Colonic mucosa (tissue), 4 donors: ENCODE results near the gene PNMA6F. TPM values are rescaled to one million over a fixed set of nuclear protein-coding genes. Genes with fewer than 3 reads are reported as not detected.

Experiments used
- DNase-seq: peaks from one replicate; pipeline ENCODE4 v3.0.0-alpha.2; 2020
- H3K27ac ChIP-seq: fragments of 200-600 bp; one replicate; pipeline ENCODE4 v1.8.0; 2021
- H3K27me3 ChIP-seq: fragments of 200-600 bp; one replicate; pipeline ENCODE4 v1.8.0; 2021
- H3K36me3 ChIP-seq: fragments of 200-600 bp; one replicate; pipeline ENCODE4 v1.8.0; 2021
- H3K4me1 ChIP-seq: fragments of 200-600 bp; one replicate; pipeline ENCODE4 v1.8.0; 2021; ENCODE audit warnings: mild to moderate bottlenecking
- H3K4me3 ChIP-seq: fragments of 200-600 bp; one replicate; pipeline ENCODE4 v1.8.0; 2021
- H3K9ac ChIP-seq, 2 donors: one replicate each; pipeline ENCODE4 v1.7.0; 2013; ENCODE audit warnings: control low read depth in 2 of 2, low read depth in 2 of 2, low read length in 2 of 2
- H3K9me3 ChIP-seq: fragments of 200-600 bp; one replicate; pipeline ENCODE4 v1.8.0; 2021
- CTCF ChIP-seq: fragments of 200-600 bp; IDR thresholded peaks from one replicate; pipeline ENCODE4 v1.8.0; 2022; ENCODE audit warnings: antibody characterized with exemption, mild to moderate bottlenecking
- intact Hi-C: fragments of 100-400 bp; cut with DNase I; formaldehyde crosslinking; loops from one replicate; pipeline ENCODE4 v1.14.1; 2022
- total RNA-seq, 2 donors: library from RNA; stranded (reverse); fragmentation: NEBNext Ultra II Directional in 1 of 2; extraction: Animal tissue kit (Norgen Biotek cat#: 25700) in 1 of 2; gene quantifications; one replicate each; pipeline ENCODE4 v1.2.1, GENCODE V29; 2021
- donor health status: healthy.
- donor health status: DM: no; HTN: no; CAD: no.
- donor health status: DM: no; HTN: no; CAD: no.

The PNMA6F gene
- total RNA-seq, 2 donors from 2014 or later, result not detected

- Histone ChIP-seq H3K36me3 (no peaks in the 10 kb centered on the region), H3K27ac (no peak overlapping the region), H3K4me3 (no peak overlapping the region), H3K27me3 (no peaks in the 10 kb centered on the region), H3K9me3 (no peaks in the 10 kb centered on the region), H3K4me1 (no peaks in the 10 kb centered on the region), H3K9ac (no peak overlapping the region)
- no peak for DNase-seq
- intact Hi-C loops, result no loop called here
- TF ChIP-seq CTCF, result no peak
These were observed 4.3 kb downstream of the PNMA6F start for GRCh38 chrX:153317306-153317705.

- no peak overlapping the region for H3K9ac ChIP-seq
- H3K27me3 ChIP-seq, result no peaks in the 10 kb centered on the region
- H3K36me3 ChIP-seq, result no peaks in the 10 kb centered on the region
- no peak overlapping the region for H3K27ac ChIP-seq
- H3K4me3 ChIP-seq, result no peak overlapping the region
- H3K4me1 ChIP-seq, result no peaks in the 10 kb centered on the region
- DNase-seq, result no peak
- no peaks in the 10 kb centered on the region for H3K9me3 ChIP-seq
- no peak for TF ChIP-seq CTCF
- intact Hi-C loops, result no loop called here
These were observed 8.7 kb downstream of the PNMA6F start for GRCh38 chrX:153312842-153313241.

DNA sequence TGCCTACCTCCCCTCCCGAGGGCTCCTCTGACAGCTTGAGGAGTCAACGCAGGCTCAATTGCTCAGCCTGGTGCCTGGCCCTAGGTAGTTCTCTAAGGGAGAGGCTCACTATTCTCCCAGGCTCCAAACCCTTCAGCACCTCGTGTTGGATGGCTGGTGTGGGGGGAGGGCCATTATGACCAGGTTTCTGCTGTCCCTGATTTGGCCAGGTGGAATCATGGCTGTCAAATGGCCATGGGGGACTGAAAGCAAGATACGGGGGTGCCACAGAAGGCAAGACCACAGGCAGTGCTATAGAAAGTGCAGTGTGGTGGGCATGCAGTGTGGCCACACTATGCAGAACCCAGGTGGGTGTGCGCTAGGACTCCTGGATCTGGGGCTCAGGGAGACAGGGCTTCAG is 9.5 kb downstream of the PNMA6F start:
- Histone ChIP-seq H3K4me3 (no peak overlapping the region), H3K36me3 (no peaks in the 10 kb centered on the region), H3K27ac (no peak overlapping the region), H3K4me1 (no peaks in the 10 kb centered on the region), H3K9me3 (no peaks in the 10 kb centered on the region), H3K9ac (no peak overlapping the region), H3K27me3 (no peaks in the 10 kb centered on the region)
- TF ChIP-seq CTCF, result no peak
- no peak for DNase-seq
- intact Hi-C loops, result no loop called here

GRCh38 chrX:153310901-153311300 is 10.7 kb downstream of the PNMA6F start:
- no peak for DNase-seq
- H3K9me3 ChIP-seq, result no peaks in the 10 kb centered on the region
- no peak for TF ChIP-seq CTCF
- H3K27me3 ChIP-seq, result no peaks in the 10 kb centered on the region
- H3K4me3 ChIP-seq, result no peak overlapping the region
- H3K27ac ChIP-seq, result no peak overlapping the region
- H3K9ac ChIP-seq, result no peak overlapping the region
- no peaks in the 10 kb centered on the region for H3K4me1 ChIP-seq
- intact Hi-C loops, result no loop called here
- H3K36me3 ChIP-seq, result no peaks in the 10 kb centered on the region

GRCh38 chrX:153307276-153308178 is 14.0 kb downstream of the PNMA6F start:
- Histone ChIP-seq H3K27me3 (no peaks in the 10 kb centered on the region), H3K36me3 (no peaks in the 10 kb centered on the region), H3K9me3 (no peaks in the 10 kb centered on the region), H3K4me3 (no peak overlapping the region), H3K27ac (no peak overlapping the region), H3K4me1 (no peaks in the 10 kb centered on the region), H3K9ac (no peak overlapping the region)
- intact Hi-C loops, result no loop called here
- DNase-seq, result no peak
- TF ChIP-seq CTCF, result no peak
